ENCODE results near the gene NENF.
"Not testable (repeated sequence)": the region's sequence is repeated elsewhere in the genome, so short reads cannot be mapped to it uniquely, and the experiment has no call there.

The NENF gene

DNA sequence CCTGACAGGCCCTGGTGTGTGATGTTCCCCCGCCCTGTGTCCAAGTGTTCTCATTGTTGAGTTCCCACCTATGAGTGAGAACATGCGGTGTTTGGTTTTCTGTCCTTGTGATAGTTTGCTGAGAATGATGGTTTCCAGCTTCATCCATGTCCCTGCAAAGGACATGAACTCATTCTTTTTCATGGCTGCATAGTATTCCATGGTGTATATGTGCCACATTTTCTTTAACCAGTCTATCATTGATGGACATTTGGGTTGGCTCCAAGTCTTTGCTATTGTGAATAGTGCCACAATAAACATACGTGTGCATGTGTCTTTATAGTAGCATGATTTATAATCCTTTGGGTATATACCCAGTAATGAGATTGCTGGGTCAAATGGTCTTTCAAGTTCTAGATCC is 43.1 kb downstream of the NENF start:
- H3K9me3 ChIP-seq (ENCODE audit: control insufficient read depth, insufficient read depth, low read depth, low read length); H3K36me3 ChIP-seq (ENCODE audit: control insufficient read depth, insufficient read depth, low read length); H3K4me3 ChIP-seq (ENCODE audit: low read depth, low read length); H3K9ac ChIP-seq (ENCODE audit: low read length); H3K27me3 ChIP-seq (ENCODE audit: control insufficient read depth, insufficient read depth, low read length); H3K27ac ChIP-seq (ENCODE audit: low read depth, low read length): not testable (repeated sequence)
- H3K4me1 ChIP-seq (ENCODE audit: control insufficient read depth, insufficient read depth, low read length) = peaks cover 16% of the 10 kb centered on the region

DNA sequence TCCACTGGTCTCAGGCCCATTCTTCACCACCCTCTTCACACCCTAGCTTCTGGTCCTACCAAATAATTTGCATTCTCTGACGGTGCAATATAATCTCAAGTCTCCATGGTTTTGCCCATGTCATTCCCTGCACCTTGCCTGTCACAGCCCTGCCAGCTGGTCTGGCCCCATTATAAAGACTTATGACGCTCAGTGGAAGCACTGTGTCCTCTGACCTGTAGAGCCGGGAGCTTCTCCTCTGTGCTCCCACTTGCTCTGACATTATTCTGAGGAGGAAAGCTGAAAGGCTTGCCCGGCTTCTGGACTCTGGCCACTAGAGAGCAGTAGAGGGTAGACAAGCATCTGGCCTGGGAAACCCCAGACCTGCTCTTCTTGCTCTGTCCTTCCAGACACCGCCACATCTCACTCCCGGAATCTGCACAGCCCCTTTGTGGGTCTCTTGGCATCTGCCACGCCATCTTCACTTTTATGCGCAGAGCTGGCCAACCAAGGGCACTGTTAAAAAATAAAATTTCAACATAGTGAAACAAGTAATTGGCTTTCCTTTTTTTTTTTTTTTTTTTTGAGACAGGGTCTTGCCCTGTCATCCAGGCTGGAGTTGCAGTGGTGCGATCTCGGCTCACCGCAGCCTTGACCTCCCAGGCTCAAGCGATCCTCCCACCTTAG is 44.4 kb downstream of the NENF start:
- Histone ChIP-seq H3K27ac (ENCODE audit: low read depth, low read length) (no peak overlapping the region), H3K9ac (ENCODE audit: low read length) (no peak overlapping the region)

DNA sequence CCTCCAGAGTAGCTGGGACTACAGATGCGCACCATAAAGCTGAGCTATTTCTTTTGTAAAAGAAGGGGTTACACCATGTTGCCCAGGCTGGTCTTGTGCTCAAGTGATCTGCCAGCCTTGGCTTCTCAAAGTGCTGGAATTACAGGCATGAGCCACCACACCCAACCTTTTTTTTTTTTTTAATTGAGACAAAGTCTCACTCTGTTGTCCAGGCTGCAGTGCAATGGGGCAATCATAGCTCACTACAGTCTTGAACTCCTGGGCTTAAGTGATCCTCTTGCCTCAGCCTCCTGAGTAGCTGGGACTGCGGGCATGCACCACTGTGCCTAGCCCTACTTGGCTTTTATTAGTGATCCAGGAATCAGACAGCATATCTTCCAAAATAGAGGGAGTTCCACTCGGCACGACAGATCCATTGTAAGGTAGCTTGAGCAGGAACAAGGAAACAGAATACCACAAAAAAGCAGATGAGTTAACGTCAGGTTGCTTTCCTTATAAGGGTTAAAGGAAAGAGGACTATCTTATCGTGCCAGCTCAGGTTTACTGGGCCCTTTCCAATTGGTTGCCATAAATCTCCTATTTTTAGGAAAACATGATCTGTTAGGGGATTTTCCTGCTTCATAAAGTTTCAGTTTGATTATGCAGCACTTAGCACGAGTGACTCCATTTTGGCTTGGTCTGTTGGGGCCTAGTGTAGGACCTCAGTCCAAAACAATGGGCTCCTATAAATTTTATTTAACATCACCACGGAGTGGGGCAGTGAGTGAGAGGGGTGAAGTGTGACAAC is 45.2 kb downstream of the NENF start:
- H3K36me3 ChIP-seq (ENCODE audit: control insufficient read depth, insufficient read depth, low read length) = no peaks in the 10 kb centered on the region
- no peak overlapping the region for H3K9ac ChIP-seq (ENCODE audit: low read length)
- H3K4me3 ChIP-seq (ENCODE audit: low read depth, low read length) = no peak overlapping the region

More for the DNA sequence above, 44.4 kb downstream of the NENF start:
- Histone ChIP-seq H3K27me3 (ENCODE audit: control insufficient read depth, insufficient read depth, low read length) (no peaks in the 10 kb centered on the region), H3K4me3 (ENCODE audit: low read depth, low read length) (no peak overlapping the region), H3K36me3 (ENCODE audit: control insufficient read depth, insufficient read depth, low read length) (no peaks in the 10 kb centered on the region), H3K4me1 (ENCODE audit: control insufficient read depth, insufficient read depth, low read length) (peaks cover 16% of the 10 kb centered on the region), H3K9me3 (ENCODE audit: control insufficient read depth, insufficient read depth, low read depth, low read length) (no peaks in the 10 kb centered on the region)

DNA sequence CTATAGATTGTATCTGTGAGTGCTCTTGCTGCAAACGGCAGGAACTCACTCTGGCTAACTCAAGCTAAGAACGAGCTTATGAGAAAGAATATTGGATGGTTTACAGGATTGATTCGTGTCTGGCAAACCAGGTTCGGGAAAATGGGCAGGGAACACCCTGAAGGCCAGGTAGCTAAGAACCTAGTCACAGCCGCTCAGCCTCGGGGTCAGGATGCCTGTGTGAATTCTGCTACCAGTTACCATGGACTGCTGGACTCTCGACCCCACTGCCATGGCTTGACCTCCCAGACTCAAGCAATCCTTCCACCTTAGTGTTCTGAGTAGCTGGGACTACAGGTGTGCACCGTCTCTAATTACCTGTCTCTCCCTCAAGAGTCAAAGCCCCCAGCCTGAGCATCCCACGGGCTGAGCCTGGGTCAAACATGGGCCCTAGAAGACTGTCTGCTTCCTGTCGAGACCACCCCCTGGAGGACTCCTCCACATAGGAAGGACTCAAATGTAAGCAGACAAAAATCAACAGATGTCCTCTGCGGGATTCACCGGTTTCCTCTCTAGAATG is 45.8 kb downstream of the NENF start:
- Histone ChIP-seq H3K4me1 (ENCODE audit: control insufficient read depth, insufficient read depth, low read length) (peaks cover 16% of the 10 kb centered on the region), H3K4me3 (ENCODE audit: low read depth, low read length) (no peak overlapping the region), H3K9ac (ENCODE audit: low read length) (no peak overlapping the region), H3K27ac (ENCODE audit: low read depth, low read length) (no peak overlapping the region), H3K36me3 (ENCODE audit: control insufficient read depth, insufficient read depth, low read length) (no peaks in the 10 kb centered on the region), H3K9me3 (ENCODE audit: control insufficient read depth, insufficient read depth, low read depth, low read length) (no peaks in the 10 kb centered on the region), H3K27me3 (ENCODE audit: control insufficient read depth, insufficient read depth, low read length) (no peaks in the 10 kb centered on the region)

More for the DNA sequence above, 45.2 kb downstream of the NENF start:
- H3K4me1 ChIP-seq (ENCODE audit: control insufficient read depth, insufficient read depth, low read length) = peaks cover 16% of the 10 kb centered on the region
- no peak overlapping the region for H3K27ac ChIP-seq (ENCODE audit: low read depth, low read length)
- no peaks in the 10 kb centered on the region for H3K27me3 ChIP-seq (ENCODE audit: control insufficient read depth, insufficient read depth, low read length)
- no peaks in the 10 kb centered on the region for H3K9me3 ChIP-seq (ENCODE audit: control insufficient read depth, insufficient read depth, low read depth, low read length)

DNA sequence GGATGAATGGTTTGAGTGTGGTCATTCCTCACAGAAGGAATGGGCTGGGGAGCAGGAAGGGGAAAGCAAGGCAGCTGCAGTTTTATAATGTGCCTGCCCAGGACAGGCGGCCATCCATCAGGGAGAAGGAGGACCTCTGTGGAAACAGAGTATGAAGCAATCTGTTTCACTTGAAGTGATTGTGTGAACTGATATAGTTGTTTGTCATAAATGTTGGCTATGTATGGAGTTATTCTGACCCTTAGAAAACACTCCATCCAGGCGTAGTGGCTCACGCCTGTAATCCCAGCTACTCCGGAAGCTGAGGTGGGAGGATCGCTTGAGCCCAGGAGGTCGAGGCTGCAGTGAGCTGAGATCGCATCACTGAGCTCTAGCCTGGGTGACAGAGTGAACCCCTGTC is 46.5 kb downstream of the NENF start:
- Histone ChIP-seq H3K4me1 (ENCODE audit: control insufficient read depth, insufficient read depth, low read length) (peaks cover 16% of the 10 kb centered on the region), H3K9ac (ENCODE audit: low read length) (no peak overlapping the region), H3K4me3 (ENCODE audit: low read depth, low read length) (no peak overlapping the region), H3K9me3 (ENCODE audit: control insufficient read depth, insufficient read depth, low read depth, low read length) (no peaks in the 10 kb centered on the region), H3K36me3 (ENCODE audit: control insufficient read depth, insufficient read depth, low read length) (no peaks in the 10 kb centered on the region), H3K27ac (ENCODE audit: low read depth, low read length) (no peak overlapping the region), H3K27me3 (ENCODE audit: control insufficient read depth, insufficient read depth, low read length) (no peaks in the 10 kb centered on the region)

DNA sequence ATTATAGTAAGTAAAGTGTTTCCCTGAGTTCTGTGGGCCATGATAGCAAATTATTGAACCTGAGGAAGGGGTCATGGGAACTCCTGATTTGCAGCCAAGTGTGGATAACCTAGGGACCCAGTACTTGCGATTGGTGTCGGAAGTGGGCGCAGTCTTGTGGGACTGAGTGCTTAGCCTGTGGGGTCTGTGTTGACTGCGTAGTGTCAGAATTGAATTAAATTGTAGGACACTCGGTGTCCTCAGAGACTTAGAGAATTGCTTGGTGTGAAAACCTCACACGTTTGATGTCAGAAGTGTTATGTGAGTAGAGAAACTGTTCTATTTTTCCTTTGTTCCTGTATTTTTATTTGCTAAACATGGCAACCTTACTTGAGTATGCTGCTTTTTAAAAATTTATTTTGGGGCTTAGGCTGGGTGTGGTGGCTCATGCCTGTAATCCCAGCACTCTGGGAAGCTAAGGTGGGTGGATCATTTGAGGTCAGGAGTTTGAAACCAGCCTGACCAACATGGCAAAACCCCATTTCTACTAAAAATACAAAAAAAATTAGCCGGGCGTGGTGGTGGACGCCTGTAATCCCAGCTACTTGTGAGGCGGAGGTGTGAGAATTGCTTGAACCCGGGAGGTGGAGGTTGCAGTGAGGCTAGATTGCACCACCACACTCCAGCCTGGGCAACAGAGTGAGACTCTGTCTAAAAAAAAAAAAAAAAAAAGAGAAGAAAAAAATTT is 48.2 kb downstream of the NENF start:
- not testable (repeated sequence) for H3K36me3 ChIP-seq (ENCODE audit: control insufficient read depth, insufficient read depth, low read length); H3K9me3 ChIP-seq (ENCODE audit: control insufficient read depth, insufficient read depth, low read depth, low read length); H3K9ac ChIP-seq (ENCODE audit: low read length); H3K4me3 ChIP-seq (ENCODE audit: low read depth, low read length); H3K27me3 ChIP-seq (ENCODE audit: control insufficient read depth, insufficient read depth, low read length); H3K27ac ChIP-seq (ENCODE audit: low read depth, low read length)
- peaks cover 21% of the 10 kb centered on the region for H3K4me1 ChIP-seq (ENCODE audit: control insufficient read depth, insufficient read depth, low read length)

DNA sequence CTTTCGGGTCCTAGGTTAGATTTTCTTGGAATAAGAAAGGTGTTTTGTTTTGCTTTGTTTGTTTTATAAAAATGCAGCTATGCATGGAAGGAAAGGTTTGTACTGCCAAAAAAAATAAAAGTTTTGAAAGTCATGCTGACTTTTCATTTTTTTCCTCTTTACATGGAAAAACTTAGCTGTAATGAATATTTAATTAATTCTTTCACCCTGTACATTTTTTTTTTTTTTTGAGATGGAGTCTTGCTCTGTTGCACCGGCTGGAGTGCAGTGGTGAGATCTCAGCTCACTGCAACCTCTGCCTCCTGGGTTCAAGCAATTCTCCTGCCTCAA is 48.7 kb downstream of the NENF start:
- Histone ChIP-seq H3K9ac (ENCODE audit: low read length) (no peak overlapping the region), H3K4me1 (ENCODE audit: control insufficient read depth, insufficient read depth, low read length) (peaks cover 26% of the 10 kb centered on the region), H3K27me3 (ENCODE audit: control insufficient read depth, insufficient read depth, low read length) (no peaks in the 10 kb centered on the region), H3K36me3 (ENCODE audit: control insufficient read depth, insufficient read depth, low read length) (no peaks in the 10 kb centered on the region), H3K27ac (ENCODE audit: low read depth, low read length) (no peak overlapping the region), H3K9me3 (ENCODE audit: control insufficient read depth, insufficient read depth, low read depth, low read length) (no peaks in the 10 kb centered on the region), H3K4me3 (ENCODE audit: low read depth, low read length) (no peak overlapping the region)

DNA sequence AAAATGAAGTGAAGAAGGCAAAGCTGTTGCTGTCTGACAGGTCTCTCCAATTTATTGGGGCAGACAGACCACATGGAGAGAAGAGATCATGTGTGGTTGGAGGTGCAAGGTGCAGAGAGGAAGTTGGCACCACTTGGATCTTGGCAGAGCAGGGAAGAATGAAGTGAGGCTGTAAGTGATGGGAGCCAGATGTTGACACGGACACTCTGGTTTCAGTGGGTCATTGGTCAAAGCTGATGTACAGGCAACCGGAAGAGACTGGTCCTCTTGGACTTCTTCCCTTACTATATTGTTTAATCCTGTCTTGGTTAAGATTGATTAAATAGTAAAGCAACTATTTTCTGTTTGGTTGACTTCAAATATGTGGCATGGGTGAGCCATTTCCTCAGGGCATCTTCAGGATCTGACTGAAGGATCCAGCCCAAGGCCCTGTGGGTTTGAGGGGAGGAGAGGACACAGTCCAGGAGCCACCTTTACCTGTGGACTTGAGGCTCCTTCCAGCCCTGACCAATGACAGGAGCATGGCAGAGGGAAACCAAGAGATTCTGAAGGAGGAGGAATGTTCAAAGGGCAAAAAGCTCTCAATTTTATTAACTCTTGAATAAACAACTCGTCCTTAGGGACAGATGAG is 49.4 kb downstream of the NENF start:
- Histone ChIP-seq H3K27ac (ENCODE audit: low read depth, low read length) (no peak overlapping the region), H3K4me3 (ENCODE audit: low read depth, low read length) (no peak overlapping the region), H3K9ac (ENCODE audit: low read length) (no peak overlapping the region), H3K27me3 (ENCODE audit: control insufficient read depth, insufficient read depth, low read length) (no peaks in the 10 kb centered on the region), H3K9me3 (ENCODE audit: control insufficient read depth, insufficient read depth, low read depth, low read length) (no peaks in the 10 kb centered on the region), H3K36me3 (ENCODE audit: control insufficient read depth, insufficient read depth, low read length) (no peaks in the 10 kb centered on the region), H3K4me1 (ENCODE audit: control insufficient read depth, insufficient read depth, low read length) (peaks cover 28% of the 10 kb centered on the region)

DNA sequence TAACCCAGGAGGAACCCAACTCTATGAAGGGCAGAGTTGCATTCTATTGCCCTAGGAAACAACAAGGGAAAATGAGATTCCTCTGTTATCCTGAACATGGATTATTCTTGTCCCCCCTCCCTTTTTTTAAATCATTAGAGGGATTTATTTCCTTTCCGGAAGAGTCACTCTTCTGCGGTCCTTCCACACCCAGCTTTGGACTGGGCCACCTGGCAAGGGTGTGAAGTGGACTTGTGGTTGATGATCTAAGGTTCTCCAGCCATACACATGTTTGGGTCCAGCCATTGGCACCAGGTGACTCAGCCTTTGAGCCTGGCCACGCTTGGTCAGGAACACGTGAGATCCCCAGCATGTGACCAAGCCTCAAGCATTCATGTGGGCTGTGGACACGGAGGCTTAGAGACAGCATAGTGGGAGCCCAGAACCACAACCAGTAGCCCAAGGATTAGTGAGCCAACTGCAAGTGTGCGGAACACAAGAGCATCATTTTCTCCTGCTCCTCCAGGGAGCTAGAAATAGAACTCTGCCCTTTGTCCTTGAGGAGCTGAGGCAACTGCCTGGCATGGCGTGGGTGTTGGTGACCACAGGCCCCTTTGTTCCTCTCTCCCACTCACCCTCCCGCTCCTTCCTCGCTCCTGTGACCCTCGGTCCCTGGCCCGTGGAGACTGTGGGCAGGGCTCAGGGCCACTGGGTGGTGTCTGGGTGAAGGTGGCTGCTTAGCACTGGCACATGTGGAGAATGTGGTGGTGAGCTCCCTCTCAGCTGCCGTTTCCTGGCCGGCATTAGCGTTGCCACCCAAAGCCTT is 50.1 kb downstream of the NENF start:
- H3K9ac ChIP-seq (ENCODE audit: low read length) = no peak overlapping the region
- H3K27ac ChIP-seq (ENCODE audit: low read depth, low read length) = no peak overlapping the region
- no peaks in the 10 kb centered on the region for H3K9me3 ChIP-seq (ENCODE audit: control insufficient read depth, insufficient read depth, low read depth, low read length)
- H3K36me3 ChIP-seq (ENCODE audit: control insufficient read depth, insufficient read depth, low read length) = no peaks in the 10 kb centered on the region
- H3K27me3 ChIP-seq (ENCODE audit: control insufficient read depth, insufficient read depth, low read length) = no peaks in the 10 kb centered on the region
- no peak overlapping the region for H3K4me3 ChIP-seq (ENCODE audit: low read depth, low read length)
- peaks cover 28% of the 10 kb centered on the region for H3K4me1 ChIP-seq (ENCODE audit: control insufficient read depth, insufficient read depth, low read length)

All from HUES6 (cell line).